H1 (cell line): ENCODE data around the gene SNED1.

ENCODE experiments used
- CBX5 ChIP-seq: fragments of 300-800, 300-1000 bp; sonication (generic); IDR thresholded peaks from 2 replicates; pipeline ENCODE4 v1.7.1; 2016; ENCODE audit warnings: antibody characterized with exemption, low read length, low read depth
- CTCF ChIP-seq, 3 experiments: IDR thresholded peaks; 1 replicate in 2 of 3; 2 replicates in 1 of 3; pipeline versions ENCODE4 v1.5.1 to v1.6.1; 2011; ENCODE audit warnings: low read length in 3 of 3, mild to moderate bottlenecking in 3 of 3, inconsistent platforms in 2 of 3, low read depth in 1 of 3, moderate library complexity in 1 of 3; ENCODE audit not compliant: insufficient read depth in 1 of 3; ENCODE audit errors: control extremely low read depth in 1 of 3
- EP300 ChIP-seq, 2 experiments: IDR thresholded peaks; 1 replicate in 1 of 2; 2 replicates in 1 of 2; pipeline ENCODE4 v1.6.1; 2011 to 2012; ENCODE audit warnings: low read depth in 2 of 2, low read length in 2 of 2, mild to moderate bottlenecking in 2 of 2, borderline replicate concordance in 1 of 2, inconsistent platforms in 1 of 2, moderate library complexity in 1 of 2
- EZH2 ChIP-seq: fragments of 200-600 bp; sonication (generic); IDR thresholded peaks from 2 replicates; pipeline ENCODE4 v1.7.1; 2012; ENCODE audit warnings: low read depth, mild to moderate bottlenecking, moderate library complexity, low read length, inconsistent platforms; ENCODE audit not compliant: severe bottlenecking
- HDAC2 ChIP-seq, 2 experiments: fragments of 300-600 bp in 1 of 2; sonication (generic) in 1 of 2; IDR thresholded peaks; 2 replicates each; pipeline ENCODE4 v1.6.1; 2011 to 2012; ENCODE audit warnings: low read depth in 2 of 2, low read length in 2 of 2, mild to moderate bottlenecking in 2 of 2, moderate library complexity in 2 of 2, borderline replicate concordance in 1 of 2, inconsistent platforms in 1 of 2
- JUN ChIP-seq: IDR thresholded peaks from 2 replicates; pipeline ENCODE4 v1.6.1; 2011; ENCODE audit warnings: low read depth, mild to moderate bottlenecking, improper control_type of control experiment, low read length
- MAFK ChIP-seq: IDR thresholded peaks from 2 replicates; pipeline ENCODE4 v1.6.1; 2012; ENCODE audit warnings: low read depth, mild to moderate bottlenecking, improper control_type of control experiment, low read length
- POLR2A ChIP-seq, 2 experiments: IDR thresholded peaks; 1 replicate in 1 of 2; 2 replicates in 1 of 2; pipeline ENCODE4 v1.6.1; 2011; ENCODE audit warnings: low read depth in 2 of 2, low read length in 2 of 2, mild to moderate bottlenecking in 2 of 2; ENCODE audit errors: control extremely low read depth in 1 of 2
- POLR2AphosphoS5 ChIP-seq: IDR thresholded peaks from 2 replicates; pipeline ENCODE4 v1.6.1; 2011; ENCODE audit warnings: low read depth, low read length
- SP1 ChIP-seq: IDR thresholded peaks from 2 replicates; pipeline ENCODE4 v1.6.1; 2011; ENCODE audit warnings: low read depth, low read length
- TEAD4 ChIP-seq: IDR thresholded peaks from 2 replicates; pipeline ENCODE4 v1.6.1; 2012; ENCODE audit warnings: low read depth, low read length, inconsistent platforms, mixed read lengths

- TF ChIP-seq HDAC2 (IDR thresholded peaks at IDR 0.05; ENCODE audit: borderline replicate concordance in 1 of 2, low read depth in 2 of 2, low read length in 2 of 2) (no peak), JUN (no peak), CTCF (IDR thresholded peaks at IDR 0.05; ENCODE audit: control extremely low read depth in 1 of 3, insufficient read depth in 1 of 3, low read depth in 1 of 3, low read length in 3 of 3) (no peak), POLR2AphosphoS5 (no peak), CBX5 (no peak), MAFK (no peak), EZH2 (no peak), POLR2A (IDR thresholded peaks at IDR 0.05; ENCODE audit: control extremely low read depth in 1 of 2, low read depth in 2 of 2, low read length in 2 of 2) (no peak), SP1 (no peak), TEAD4 (no peak), EP300 (IDR thresholded peaks at IDR 0.05; ENCODE audit: borderline replicate concordance in 1 of 2, low read depth in 2 of 2, low read length in 2 of 2) (no peak)
These were observed 133.1 kb downstream of the SNED1 start for GRCh38 chr2:241131531-241131930.
